GM19351 (cell line): ENCODE data around the gene TSPAN11.
"Not testable (repeated sequence)": the region's sequence is repeated elsewhere in the genome, so short reads cannot be mapped to it uniquely, and the experiment has no call there.

Experiments used
- ATAC-seq: cut with Tn5 transposase; IDR thresholded peaks from one replicate; pipeline ENCODE4 v1.9.1; 2021; ENCODE audit warnings: mild to moderate bottlenecking, moderate library complexity; ENCODE audit not compliant: unreplicated experiment

TSPAN11 gene, protein sequence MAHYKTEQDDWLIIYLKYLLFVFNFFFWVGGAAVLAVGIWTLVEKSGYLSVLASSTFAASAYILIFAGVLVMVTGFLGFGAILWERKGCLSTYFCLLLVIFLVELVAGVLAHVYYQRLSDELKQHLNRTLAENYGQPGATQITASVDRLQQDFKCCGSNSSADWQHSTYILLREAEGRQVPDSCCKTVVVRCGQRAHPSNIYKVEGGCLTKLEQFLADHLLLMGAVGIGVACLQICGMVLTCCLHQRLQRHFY

DNA sequence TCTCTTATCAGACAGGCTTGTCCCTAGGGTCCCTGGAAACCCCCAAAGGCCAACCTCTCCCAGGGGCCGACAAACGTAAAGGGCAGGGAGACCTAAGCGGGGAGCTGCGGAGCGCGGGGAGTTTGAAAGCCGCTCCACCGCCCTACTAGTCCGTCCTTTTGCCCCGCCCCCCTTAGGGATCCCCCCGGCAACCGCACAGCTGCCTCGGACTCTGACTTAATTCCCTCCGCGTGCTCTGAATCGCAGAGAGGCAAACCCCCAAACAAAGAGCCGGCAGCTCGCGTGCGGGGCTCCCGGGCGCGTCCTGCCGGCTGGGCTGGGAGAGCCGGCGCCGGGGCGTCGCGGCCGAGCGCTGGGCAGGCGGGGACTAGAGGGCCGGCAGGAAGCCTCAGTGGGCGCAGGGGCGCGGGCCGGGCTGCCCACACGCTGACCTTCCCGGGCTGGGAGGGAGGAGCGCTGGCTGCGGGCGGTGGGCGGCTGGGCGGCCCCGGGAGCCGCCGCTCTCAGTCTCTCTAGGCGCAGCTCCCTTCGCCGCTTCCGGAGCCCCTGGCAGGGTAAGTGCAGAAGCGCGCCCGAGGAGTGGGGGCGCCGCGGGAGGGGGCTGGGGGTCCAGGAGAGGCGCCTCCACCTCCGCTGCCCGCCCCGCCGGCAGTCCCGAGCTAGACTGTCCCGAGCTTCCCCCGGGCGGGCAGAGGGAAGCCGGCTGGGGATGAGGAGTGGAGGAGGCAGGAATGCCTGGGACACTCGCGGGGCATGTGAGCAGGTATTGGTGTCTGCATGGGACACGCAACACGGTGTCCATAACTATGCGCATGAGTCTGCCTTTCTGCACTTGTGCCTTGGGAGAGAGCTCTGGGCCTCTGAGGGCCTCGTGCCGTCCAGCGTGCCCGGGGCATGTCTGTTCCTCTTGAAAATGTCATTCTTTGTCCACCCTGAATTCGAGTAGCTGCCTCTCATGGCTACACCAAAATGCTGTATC lies at the start of gene TSPAN11:
TSS of gene TSPAN11 (plus strand) at position 506 of the 979 bp plus-strand sequence. CDS start 27,244 bp downstream, outside the sequence.
- peak; percentile 50 for ATAC-seq

DNA sequence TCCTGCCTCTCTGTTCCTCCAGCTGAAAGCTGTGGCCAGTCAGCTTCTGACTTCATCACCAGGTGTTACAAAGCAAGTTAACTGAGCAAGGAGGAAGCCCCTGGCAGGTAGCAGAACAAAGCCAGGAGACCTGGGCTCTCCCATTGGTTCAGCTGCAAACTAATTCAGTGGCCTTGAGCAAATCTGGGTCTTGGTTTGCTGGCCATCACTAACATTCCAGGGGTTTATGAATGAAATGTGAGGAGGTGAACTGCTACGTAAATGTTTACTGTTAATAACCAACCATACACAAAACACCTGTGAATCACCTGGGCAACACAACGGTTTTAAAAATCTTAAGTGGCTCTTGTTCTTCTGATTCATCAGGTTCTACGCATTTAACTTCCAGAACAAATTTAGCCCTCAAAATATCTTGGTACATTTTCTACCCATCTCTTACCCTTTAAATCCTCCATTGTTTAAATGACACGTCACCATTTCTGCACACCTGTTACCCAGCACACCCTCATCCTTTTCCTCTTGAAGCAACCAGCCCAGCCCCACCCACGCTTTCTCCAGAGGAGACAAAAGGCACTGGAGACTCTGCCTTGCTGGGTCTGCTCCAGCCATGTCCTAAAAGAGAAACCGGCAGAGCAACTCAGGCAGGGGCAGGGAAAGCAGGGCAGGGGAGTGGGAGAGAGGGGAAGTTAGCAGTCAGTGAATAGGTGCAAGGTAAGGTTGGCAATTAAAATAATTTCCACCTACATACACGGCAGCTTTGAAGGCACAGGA lies 49.3 kb upstream of the TSPAN11 start:
- no peak for ATAC-seq

DNA sequence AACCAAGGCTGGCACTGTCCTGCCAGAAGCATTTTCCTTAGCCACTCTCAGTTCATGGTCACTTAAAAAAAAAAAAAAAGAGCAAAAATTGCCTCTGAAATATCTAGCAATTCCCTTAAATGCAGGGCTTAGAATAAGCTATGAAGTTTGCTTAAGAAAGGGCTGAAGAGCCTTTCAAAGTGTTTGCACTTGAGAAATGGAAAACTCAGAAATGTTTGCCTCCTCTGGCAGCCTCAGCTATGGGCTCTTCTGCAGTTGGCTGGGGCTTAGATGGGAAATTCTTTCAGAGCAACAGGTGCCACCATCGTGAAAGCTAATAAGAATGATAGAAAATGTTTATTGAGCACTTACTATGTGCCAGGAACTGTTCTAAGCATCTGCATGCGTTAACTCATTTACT lies 48.5 kb upstream of the TSPAN11 start:
- no peak for ATAC-seq

DNA sequence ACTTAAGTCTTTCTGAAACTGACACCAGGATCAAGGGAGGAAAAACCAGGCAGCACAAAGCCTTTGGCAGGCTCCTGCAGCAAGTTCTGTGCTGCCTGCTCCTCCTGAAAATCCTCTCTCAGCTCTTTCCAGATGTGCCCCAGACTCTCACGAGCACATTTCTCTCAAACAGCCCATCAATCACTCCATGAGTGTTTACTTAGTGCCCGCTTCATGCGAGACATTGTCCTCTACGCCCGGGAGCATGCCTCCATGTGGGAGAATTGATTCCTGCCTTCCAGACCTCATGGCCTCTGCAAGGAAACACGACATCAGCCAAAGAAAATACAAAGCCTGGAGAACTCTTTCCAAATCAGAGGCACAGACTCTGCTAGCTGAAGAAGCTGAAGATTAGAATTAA lies 46.5 kb upstream of the TSPAN11 start:
- ATAC-seq = no peak

DNA sequence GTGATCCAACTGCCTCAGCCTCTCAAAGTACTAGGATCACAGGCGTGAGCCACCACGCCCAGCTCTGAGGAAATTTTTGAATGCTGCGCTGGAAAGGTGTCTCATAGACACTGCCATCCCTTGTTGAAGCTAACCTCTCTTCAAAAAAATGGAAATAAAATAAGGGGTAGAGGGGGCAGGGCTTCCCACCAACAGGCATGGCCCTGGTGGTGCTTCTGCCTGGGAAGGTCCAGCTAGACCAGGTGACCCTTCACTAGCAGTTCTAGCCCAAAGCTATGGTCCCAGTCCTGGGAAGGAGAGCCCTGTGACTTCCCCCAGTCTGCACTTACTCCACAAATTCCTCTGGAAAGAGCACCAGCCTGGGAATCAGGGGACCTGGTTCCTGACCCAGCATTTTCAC lies 45.7 kb upstream of the TSPAN11 start:
- ATAC-seq = no peak

DNA sequence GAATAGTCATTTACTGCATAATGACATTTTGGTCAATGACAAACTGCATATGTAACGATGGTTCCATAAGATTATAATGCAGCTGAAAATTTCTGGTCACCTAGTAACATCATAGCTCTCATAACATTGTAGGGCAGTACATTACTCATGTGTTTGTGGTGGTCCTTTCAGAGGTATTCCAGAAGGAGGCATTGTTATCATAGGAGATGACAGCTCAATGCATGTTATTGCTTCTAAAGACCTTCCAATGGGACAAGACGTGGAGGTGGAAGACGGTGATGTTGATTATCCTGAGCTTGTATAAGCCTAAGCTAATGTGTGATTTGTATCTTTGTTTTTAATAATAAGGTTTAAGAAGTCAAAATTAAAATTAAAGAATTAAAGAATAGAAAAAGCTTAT lies 43.8 kb upstream of the TSPAN11 start:
- ATAC-seq = no peak

DNA sequence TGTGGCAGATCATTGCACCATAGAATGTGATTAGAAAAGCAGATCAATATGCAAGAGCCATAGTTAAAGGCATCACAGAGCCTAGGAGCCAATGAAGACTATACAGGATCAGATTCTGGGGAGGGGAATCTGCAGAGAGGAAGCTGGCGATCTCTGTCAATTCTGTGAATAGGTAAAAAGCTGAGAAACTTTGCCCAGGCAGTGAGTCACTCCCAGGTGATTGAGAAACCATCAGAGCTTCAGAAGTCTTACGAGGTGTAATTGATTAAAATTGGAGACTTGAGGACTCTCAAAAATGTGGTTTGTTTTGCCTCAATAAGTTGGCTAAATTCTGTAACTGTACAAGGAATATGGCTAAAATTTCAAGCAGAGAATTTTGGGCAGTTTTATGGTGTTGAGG lies 41.7 kb upstream of the TSPAN11 start:
- no peak for ATAC-seq

DNA sequence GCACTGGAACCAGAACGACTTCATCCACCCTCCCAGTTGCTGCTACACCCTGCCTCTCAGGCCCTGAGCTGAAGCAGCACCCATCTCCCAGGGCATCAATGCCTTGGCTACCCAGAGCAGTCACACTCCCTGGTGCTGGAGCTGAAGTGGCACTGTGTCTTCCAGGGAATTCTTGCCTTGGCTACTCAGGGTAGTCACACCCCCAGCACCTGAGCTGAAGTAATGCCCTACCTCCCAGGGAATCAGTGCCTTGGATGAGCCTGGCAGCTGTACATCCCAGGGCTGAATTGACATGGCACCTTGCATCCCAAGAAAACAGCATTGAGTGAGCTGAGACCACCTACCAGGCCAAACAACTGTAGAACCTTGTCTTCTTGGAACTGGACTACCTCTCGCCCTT lies 41.2 kb upstream of the TSPAN11 start:
- no peak for ATAC-seq

DNA sequence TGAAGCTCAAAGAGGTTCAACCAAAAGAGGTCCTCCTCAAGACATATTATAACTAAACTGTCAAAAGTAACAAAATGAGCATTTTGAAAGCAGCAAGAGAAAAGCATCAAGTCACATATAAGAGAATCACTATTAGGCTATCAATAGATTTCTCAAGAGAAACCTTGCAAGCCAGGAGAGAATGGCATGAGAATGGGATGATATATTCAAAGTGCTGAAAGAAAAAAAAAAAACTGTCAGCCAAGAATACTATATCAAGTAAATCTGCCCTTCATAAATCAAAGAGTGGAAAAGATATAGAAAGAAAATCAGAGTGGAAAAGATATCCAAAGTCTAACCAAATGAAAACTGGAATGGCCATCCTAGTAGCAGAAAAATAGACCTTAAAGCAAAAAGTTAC lies 39.3 kb upstream of the TSPAN11 start:
- no peak for ATAC-seq

DNA sequence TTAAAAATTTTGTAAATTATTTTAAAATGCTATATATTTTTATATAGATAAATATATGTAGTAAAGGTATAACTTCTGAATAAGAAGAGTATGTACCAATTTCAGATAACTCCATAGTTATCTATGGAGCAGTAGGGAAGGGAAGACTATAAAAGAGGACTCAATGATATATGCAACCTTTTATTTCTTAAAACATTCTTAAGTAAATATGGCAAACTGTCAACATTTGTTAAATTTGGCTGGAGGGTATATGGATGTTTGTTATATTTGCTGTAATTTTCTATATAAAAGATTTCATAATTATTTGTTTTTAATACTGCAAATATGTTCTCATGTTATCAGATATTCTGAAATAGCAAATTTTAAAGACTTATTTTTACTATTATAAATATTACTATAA lies 38.3 kb upstream of the TSPAN11 start:
- no peak for ATAC-seq

DNA sequence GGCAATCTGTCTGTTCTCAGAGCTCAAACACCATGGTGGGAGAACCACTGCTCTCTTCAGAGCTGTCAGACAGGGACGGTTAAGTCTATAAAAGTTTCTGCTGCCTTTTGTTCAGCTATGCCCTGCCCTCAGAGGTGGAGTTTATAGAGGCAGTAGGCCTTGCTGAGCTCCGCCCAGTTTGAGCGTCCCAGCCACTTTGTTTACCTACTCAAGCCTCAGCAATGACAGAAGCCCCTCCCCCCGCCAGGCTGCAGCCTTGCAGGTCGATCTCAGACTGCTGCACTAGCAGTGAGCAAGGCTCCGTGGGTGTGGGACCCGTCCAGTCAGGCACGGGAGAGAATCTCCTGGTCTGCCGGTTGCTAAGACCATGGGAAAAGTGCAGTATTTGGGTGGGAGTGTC lies 32.0 kb upstream of the TSPAN11 start:
- not testable (repeated sequence) for ATAC-seq

DNA sequence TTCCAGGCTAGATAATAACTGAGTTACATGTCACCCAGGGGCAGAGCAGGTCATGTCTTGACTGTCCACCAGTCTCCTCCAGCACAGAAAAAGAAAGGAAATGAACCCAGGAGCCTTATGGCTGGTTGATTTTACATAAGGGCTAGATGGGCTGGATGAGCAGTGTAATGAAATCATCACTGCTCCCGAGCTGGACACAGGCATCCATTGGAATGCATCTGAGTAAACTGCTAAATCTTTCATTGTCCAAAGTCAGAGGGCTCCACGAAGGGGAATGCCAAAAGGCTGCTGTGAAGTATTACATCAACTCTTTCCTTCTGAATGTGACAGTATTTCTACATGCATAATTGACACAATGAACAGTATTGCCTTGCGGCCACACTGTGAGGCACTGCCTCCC lies 30.1 kb upstream of the TSPAN11 start:
- ATAC-seq = no peak

DNA sequence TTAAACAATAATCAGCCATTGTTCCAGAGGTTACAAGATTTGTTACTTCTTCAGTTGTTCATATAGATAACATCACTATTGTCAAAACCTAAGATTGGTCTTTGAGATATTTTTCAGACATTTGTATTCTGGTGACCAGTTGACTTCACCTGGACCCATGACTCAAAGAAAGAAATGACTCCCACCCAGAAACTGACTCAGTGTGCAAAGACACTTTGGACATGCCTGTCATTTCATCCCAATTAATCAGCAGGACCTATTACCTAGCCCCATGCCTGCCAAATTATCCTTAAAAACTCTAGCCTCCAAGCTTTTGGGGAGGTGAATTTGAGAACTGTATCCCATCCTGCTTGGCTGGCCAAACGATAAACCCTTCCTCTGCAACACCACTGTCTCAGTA lies 27.7 kb upstream of the TSPAN11 start:
- no peak for ATAC-seq

DNA sequence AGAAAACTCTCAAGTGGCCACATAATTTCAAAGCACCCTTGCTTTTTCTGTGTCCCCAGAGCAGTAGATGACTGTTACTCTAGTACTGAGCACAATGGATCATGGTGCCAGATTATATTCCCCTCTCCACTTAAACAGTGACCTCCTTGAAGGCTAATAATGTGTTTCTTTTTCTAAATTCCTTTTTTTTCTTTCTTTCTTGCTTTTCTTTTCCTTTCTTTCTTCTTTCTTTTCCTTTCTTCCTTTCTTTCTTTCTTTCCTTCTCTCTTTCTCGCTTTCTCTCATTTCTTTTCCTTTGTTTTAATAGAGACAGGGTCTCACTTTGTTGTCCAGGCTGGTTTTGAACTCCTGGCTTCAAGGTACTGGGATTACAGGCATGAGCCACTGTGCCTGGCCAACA lies 26.2 kb upstream of the TSPAN11 start:
- no peak for ATAC-seq

DNA sequence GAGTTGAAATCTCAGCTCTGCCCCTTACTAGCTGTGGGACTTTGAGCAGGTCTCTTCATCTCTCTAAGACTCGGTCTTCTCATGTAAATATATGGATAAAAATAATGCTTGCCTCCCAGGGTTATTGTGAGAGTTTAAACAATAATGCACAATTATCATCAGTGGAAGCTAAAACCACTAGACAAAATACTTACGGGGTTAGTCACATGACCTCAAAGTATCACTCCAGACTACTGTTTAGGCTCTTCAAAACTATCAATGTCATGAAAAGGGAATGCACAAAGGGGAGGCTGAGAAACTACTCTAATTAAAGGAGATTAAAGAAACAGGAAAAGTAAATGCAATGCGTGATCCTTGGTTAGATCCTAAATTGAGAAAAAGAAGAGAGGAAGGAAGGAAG lies 24.5 kb upstream of the TSPAN11 start:
- ATAC-seq = no peak

DNA sequence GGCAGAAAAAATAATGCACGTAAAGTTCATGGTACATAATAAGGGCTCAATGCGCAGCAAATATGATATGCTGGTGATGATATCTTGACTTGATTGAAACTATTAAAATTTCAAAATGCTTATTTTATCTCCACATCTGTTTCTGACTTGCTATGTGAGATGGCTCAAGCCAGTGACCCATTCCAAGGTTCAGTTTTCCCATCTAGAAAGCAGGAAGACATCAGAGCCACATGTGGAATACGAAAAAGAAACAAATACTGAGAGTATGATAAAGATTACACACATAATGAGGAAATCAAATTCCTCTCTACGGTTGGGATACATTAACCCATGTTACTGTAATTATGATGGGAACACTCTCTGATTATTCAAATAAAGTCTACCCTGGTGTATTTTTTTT lies 24.0 kb upstream of the TSPAN11 start:
- no peak for ATAC-seq

DNA sequence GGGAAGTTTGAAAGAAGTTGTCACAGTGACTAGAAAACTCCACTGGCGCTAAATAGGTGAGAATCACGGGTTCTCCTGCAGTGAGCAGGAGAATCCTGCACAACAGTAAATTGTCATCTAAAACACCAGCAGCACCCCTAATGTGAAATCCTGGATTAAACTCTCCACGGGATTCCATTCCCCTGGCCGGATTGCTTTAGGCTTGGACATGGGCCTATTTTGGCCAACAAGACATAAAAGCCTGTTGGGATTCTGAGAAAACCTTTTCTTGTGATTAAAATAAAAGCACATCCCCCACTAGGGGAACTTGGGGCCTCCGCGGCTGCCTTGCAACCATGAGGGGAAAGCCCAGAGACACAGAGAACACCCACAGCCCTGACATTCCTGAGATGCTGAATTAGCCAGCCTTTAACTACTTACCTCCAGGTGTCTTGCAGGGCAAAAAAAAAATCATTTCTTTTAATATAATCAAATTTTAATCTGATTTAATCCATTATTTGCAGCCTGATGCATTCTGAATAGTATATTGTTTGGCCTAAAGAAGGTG lies 21.0 kb upstream of the TSPAN11 start:
- ATAC-seq = no peak

DNA sequence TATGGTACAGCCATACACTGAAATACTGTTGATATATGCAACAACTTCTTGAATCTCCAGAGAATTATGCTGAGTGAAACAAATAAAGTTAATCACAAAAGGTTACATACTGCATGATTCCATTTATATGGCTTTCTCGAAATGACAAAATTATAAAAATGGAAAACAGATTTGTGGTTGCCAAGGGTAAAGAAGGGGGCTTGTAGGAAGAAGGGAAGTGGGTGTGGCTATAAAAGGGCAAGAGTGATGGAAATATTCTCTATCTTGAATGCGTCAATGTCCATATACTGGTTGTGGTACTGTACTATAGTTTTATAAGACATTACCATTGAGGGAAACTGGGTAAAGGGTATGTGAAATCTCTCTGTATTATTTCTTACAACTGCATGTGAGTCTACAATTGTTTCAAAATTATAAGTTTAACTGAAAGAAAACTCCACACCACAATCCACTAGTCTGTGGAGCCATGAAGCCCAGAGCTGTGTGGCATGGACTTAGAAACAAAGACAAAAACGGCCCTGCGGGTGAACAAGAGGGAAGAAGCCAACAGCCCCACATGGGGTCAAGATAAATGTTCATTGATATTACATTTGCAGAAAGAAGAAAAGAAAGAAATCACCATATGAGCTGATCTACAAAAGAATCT lies 18.3 kb upstream of the TSPAN11 start:
- ATAC-seq = no peak

DNA sequence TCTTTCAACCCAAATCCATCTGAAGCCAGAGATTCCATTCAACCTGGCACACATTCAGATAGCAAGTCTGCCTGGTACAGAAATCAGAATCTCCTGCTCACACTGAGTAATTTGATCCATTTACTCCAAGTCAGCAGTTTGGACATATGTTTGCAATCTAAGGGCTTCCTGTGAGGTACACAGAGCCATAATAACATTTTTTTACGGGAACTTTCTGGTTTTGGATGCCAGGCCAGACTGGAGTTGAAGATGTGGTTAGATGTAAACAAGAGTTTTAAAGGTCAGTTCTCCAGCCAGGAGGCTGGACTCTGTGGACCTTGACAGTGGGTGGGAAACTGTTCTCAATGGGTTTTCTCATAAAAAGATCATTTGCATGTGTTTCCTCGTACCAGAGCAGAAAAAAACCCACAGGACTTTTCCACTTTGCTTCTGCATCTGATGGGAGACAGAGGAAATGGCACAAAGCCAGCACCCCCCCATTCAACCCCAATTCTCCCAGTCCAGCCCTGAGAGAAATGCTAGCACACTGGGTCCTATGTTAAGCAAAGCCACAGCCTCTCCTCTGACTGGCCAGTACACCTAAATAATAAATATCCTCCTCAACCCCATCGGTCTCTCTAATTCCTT lies 17.7 kb upstream of the TSPAN11 start:
- ATAC-seq = no peak

DNA sequence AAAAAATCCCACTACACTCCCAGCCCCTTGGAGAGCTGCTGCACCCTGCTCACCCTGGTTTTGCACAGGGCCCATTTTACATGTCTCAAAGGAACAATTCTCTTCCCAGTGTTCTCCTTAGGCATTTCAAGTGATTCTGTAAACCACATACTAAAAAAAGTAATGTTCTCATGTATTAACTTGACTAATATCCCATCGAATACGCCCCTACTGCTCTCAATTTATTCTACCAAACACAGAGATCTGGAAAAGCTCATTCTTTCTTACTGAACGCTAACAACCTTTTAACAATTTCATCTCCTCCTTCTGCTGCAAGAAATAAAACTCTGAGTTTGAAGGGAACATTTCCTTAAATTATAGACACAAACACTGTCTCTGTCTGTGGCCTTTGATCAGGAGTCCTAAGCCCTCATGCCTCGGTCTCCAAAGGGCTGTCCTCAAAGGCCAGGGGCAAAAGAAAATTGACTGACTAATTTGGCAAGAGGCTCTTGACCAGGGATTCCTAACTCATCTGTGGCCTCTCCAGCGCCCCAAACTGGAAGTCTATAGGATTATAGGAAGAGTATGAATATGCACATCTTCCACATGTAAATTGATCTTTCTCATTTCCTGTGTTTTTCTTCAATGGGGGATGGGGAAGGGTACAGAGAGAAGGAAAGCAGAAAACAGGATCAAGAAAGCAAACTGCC lies 17.1 kb upstream of the TSPAN11 start:
- ATAC-seq = no peak
